Panc1 (cell line): ENCODE measurements around the gene DGKG. TPM values are rescaled to one million over a fixed set of nuclear protein-coding genes. Genes with fewer than 3 reads are reported as not detected.

Experiments
- ATAC-seq: fragments of 200-7000 bp; cut with Tn5 transposase; 2 replicates; pipeline ENCODE4 v1.9.1; 2020; ENCODE audit warnings: mild to moderate bottlenecking, moderate library complexity
- BruUV-seq: library from RNA; stranded (reverse); fragments of 400-500 nt; replicated peaks from 2 replicates; lab custom pipeline; 2021; lab: Mats Ljungman, UMichigan
- CTCF ChIA-PET: fragments of 300-600 bp; sonication (Branson Sonifier 250); formaldehyde crosslinking; loops from one replicate; lab custom pipeline; 2022; ENCODE audit warnings: antibody characterized with exemption; lab: Charles Lee
- POLR2A ChIA-PET: fragments of 300-600 bp; sonication (Branson Sonifier 250); formaldehyde crosslinking; loops from one replicate; lab custom pipeline; 2022; ENCODE audit warnings: antibody characterized with exemption; lab: Charles Lee
- DNase-seq: peaks from one replicate; pipeline ENCODE4 v3.0.0-alpha.2; 2010; ENCODE audit warnings: low read depth, low spot score
- H3K27ac ChIP-seq: 2 replicates; pipeline ENCODE4 v1.5.1; 2011; ENCODE audit warnings: mild to moderate bottlenecking, low read length, inconsistent platforms
- H3K27me3 ChIP-seq: fragments of 200-500 bp; sonication (Bioruptor generic); 2 replicates; pipeline ENCODE4 v1.6.0; 2014; ENCODE audit warnings: low read length, inconsistent platforms; ENCODE audit not compliant: control insufficient read depth, insufficient read depth
- H3K36me3 ChIP-seq: fragments of 200-500 bp; sonication (Bioruptor generic); 2 replicates; pipeline ENCODE4 v1.5.1; 2014; ENCODE audit warnings: inconsistent platforms, mild to moderate bottlenecking, low read length, moderate library complexity; ENCODE audit not compliant: control insufficient read depth, insufficient read depth
- H3K4me1 ChIP-seq: 2 replicates; pipeline ENCODE4 v1.5.1; 2011; ENCODE audit warnings: inconsistent platforms, mild to moderate bottlenecking, low read length, moderate library complexity; ENCODE audit not compliant: control insufficient read depth, insufficient read depth
- H3K4me3 ChIP-seq, 2 experiments: 2 replicates each; pipeline ENCODE4 v1.5.1; 2011 to 2012; ENCODE audit warnings: low read depth in 2 of 2, low read length in 2 of 2, mild to moderate bottlenecking in 2 of 2, inconsistent platforms in 1 of 2, moderate library complexity in 1 of 2
- H3K9me3 ChIP-seq: fragments of 200-500 bp; sonication (Bioruptor generic); 2 replicates; pipeline ENCODE4 v1.5.1; 2014; ENCODE audit warnings: low read depth, mild to moderate bottlenecking, inconsistent platforms, low read length, moderate library complexity; ENCODE audit not compliant: control insufficient read depth, insufficient read depth
- CTCF ChIP-seq: fragments of 450-650 bp; IDR thresholded peaks from 2 replicates; pipeline ENCODE4 v1.5.1; 2017; ENCODE audit warnings: mild to moderate bottlenecking
- POLR2AphosphoS5 ChIP-seq: IDR thresholded peaks from 2 replicates; pipeline ENCODE4 v1.6.1; 2012; ENCODE audit warnings: mild to moderate bottlenecking, low read depth, low read length, moderate library complexity
- REST ChIP-seq, 2 experiments: IDR thresholded peaks; 2 replicates each; pipeline ENCODE4 v1.6.1; 2011 to 2012; ENCODE audit warnings: low read depth in 2 of 2, control low read depth in 1 of 2, low read length in 1 of 2, mild to moderate bottlenecking in 1 of 2, moderate library complexity in 1 of 2; ENCODE audit not compliant: insufficient read depth in 1 of 2
- SIN3A ChIP-seq: IDR thresholded peaks from 2 replicates; pipeline ENCODE4 v1.6.1; 2012; ENCODE audit warnings: low read depth, mild to moderate bottlenecking, low read length, moderate library complexity, borderline replicate concordance; ENCODE audit not compliant: insufficient read depth
- TCF7L2 ChIP-seq: IDR thresholded peaks from 2 replicates; pipeline ENCODE4 v1.6.1; 2011; ENCODE audit warnings: mild to moderate bottlenecking, low read depth, low read length, inconsistent platforms
- in situ Hi-C: cut with HindIII; loops from 2 replicates; pipeline ENCODE4 v1.10.0; 2016; ENCODE audit warnings: low sequenced_read_pairs, low pct_unique_long_range_greater_than_20kb
- intact Hi-C: fragments of 100-400 bp; cut with micrococcal nuclease; formaldehyde crosslinking; loops from one replicate; pipeline ENCODE4 v1.10.0; 2022; ENCODE audit not compliant: unreplicated experiment
- total RNA-seq: library from RNA; stranded (reverse); gene quantifications from one replicate; pipeline ENCODE4 v1.2.1, GENCODE V29; 2021; ENCODE audit not compliant: unreplicated experiment

The DGKG gene
- total RNA-seq, 1 experiment from 2014 or later, result 0.46 TPM

DNA sequence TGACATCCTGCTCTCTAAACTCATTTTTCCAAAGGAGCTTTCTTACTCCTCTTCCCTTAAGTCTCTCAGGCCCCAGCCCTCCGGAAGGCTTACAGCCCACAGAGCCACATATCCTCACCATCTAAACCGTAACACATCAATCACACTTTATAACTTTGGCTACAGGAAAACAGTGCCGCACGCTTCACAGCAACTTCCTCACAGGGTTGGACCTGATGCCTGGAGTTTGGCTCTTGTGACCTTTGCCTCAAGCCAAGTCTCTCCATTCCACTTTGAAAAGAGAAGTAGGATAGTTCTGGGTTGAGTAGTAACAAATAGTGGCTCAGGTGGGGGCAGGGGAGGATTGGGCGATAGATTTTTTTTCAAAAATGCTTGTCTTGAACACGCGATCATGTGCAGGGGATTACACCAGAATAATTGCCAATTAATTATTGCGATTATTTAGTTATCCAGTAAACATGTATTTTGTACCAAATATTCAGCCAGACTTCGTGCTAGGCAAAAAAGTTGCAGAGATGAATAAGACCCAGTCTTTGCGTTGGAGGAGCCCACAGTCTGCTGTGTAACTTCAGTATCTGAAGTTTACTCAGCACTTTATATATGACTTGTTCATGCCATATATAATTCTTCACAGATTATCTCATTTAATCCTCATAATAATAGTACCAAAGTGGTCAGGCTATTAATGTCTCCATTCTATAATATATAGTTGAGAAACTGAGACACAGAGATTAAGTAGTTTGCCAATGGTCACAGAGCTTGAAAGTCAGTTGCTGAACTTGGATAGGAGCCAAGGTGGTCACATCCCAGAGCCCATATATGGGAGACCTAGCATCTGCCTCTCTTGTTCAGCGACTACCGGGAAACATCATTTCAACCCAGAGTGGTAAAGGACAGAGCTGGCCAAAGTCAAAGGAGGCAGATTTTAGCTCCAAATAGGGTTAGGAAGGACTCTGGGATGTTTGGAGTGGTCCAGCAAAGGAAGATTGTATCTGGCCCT lies 250.8 kb downstream of the DGKG start:
- no peak for TF ChIP-seq POLR2AphosphoS5
- TF ChIP-seq REST (IDR thresholded peaks at IDR 0.05; ENCODE audit: insufficient read depth in 1 of 2, low read depth in 2 of 2, low read length in 1 of 2), result no peak
- no peak for TF ChIP-seq CTCF
- no peak for TF ChIP-seq TCF7L2
- TF ChIP-seq SIN3A, result no peak
- CTCF ChIA-PET, result no interaction called here
- intact Hi-C loops, result no loop called here
- H3K9me3 ChIP-seq, result no peaks in the 10 kb centered on the region
- H3K27me3 ChIP-seq, result 0 out of 2 replicates have a peak, but pooled peaks cover 2% of the 10 kb centered on the region
- no peaks in the 10 kb centered on the region for H3K36me3 ChIP-seq
- no peak for DNase-seq
- ATAC-seq, result no peak
- POLR2A ChIA-PET, result no interaction called here
- no TSS peak for BruUV-seq
- no peak overlapping the region for H3K4me3 ChIP-seq
- in situ Hi-C loops, result no loop called here
- H3K4me1 ChIP-seq, result peaks cover 14% of the 10 kb centered on the region
- no peak overlapping the region for H3K27ac ChIP-seq

DNA sequence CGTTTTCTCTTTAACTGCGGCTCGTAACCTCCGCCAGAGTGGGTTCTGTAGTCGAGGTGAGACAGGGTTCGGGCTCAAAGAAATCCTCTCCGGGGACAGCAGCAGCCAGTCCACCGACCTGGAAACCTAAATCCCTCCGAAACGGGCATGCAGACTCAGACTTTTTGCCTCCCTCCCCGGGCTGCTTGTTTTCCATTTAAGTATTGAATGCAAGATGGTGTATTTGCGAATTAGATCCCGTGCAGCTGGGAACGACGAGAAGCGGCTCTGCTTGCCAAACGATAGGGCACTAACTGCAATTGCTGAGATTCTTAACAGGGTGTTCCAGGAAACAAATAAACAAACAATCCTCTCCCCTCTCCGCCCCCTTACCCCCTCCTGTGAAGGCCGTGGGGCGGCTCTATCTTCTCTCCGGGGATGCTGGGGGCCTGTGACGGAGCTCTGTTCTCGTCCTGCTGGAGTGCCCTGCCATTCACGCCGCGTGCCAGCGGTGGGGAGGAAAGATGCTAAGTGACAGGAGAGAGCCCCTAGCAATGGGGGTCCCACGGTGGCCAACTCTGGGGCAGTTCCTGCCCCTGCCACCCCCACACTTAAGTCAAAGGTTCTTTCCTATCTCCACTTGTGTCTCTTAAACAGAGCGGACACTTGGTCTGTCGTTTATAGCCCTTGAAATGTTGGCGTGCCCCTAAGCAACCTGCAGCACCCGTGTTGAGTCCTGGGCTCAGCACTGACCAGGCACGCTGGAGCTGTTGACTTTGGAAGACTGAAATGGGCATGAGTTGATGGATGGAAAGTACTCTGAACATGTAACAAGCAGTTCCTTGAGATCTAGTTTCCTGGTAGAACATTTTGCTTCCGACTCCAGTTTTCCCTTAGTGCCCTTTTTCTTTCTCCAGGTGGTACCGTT lies 251.9 kb downstream of the DGKG start:
- Histone ChIP-seq H3K4me1 (peaks cover 26% of the 10 kb centered on the region), H3K4me3 (peak overlapping the region; percentile 91 to 95), H3K36me3 (no peaks in the 10 kb centered on the region), H3K27ac (peak overlapping the region; percentile 80), H3K9me3 (no peaks in the 10 kb centered on the region), H3K27me3 (0 out of 2 replicates have a peak, but pooled peaks cover 2% of the 10 kb centered on the region)
- intact Hi-C loops, result loop anchor here (5.0 kb wide), 2 partner anchors 128 to 132 kb away; no protein-coding TSS in a partner anchor
- ATAC-seq, result no peak
- BruUV-seq, result no TSS peak
- ChIA-PET CTCF (interaction anchor here (0.6 kb wide), 1 partner anchor 166 kb away, joined by 10 read pairs; no protein-coding TSS in a partner anchor), POLR2A (interaction anchor here (0.6 kb wide), 1 partner anchor 27 kb away, joined by 4 read pairs; no protein-coding TSS in a partner anchor)
- DNase-seq, result no peak
- TF ChIP-seq TCF7L2, result no peak
- no peak for TF ChIP-seq REST (IDR thresholded peaks at IDR 0.05; ENCODE audit: insufficient read depth in 1 of 2, low read depth in 2 of 2, low read length in 1 of 2)
- no peak for TF ChIP-seq POLR2AphosphoS5
- no peak for TF ChIP-seq SIN3A
- no peak for TF ChIP-seq CTCF
- in situ Hi-C loops, result no loop called here
